SH-SY5Y (cell line): ENCODE measurements around the gene MBNL1.

Experiments used
- GATA2 ChIP-seq: IDR thresholded peaks from 2 replicates; pipeline ENCODE4 v1.6.1; 2011; ENCODE audit warnings: mild to moderate bottlenecking, low read depth, low read length
- GATA3 ChIP-seq: IDR thresholded peaks from 2 replicates; pipeline ENCODE4 v1.6.1; 2011; ENCODE audit warnings: low read depth, mild to moderate bottlenecking, low read length, moderate library complexity

DNA sequence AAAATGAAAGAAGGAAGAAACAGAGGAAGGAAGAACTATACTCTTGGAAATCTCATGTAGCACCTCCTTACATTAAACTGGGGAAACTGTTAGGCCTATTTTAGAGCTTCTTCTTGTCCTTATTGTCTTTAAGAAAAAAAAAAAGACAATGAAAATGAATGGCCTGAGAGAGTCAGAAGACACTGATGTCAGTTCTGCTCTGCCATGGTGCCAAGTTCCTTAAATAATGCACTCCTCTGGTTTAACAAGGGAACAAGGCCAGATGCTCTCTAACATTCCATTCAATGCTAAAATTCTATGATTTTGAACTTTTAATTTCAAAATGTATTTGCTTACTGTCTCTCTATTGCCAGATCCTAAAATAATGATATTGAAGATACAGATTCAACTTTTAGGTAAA is 4.4 kb upstream of the MBNL1 start:
- TF ChIP-seq GATA2 (no peak), GATA3 (no peak)
